ENCODE results near the gene PTPRR. TPM values are rescaled to one million over a fixed set of nuclear protein-coding genes. Genes with fewer than 3 reads are reported as not detected.

Gene PTPRR
- total and polyA plus RNA-seq, 2 donors (not counting 3 experiments of a cell fraction or from before 2014, with no cell fraction given) = 0.46 to 1.1 TPM

DNA sequence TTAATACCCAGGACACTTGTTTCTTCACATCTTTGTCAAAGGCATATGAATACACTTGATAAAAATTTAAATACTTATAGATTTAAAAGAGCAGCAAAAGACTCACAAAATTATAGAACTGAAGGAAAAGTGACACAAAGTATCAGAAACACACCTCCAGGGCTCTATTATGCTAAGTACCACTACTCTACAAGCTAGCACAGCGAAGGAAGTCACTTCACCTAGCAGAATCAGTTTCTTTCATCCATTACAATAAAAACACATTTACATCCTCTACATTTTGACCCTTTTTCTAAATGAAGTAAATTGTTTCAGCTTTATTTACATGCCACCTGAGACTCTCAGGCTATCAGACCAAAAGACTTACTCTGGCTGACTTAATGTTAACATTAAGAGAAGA, 256.7 kb downstream of the PTPRR start:
- no peaks in the 10 kb centered on the region for H3K27me3 ChIP-seq (ENCODE audit: control insufficient read depth in 2 of 2, insufficient read depth in 2 of 2, low read length in 2 of 2)
- H3K4me2 ChIP-seq (ENCODE audit: insufficient read depth, low read length) = no peak overlapping the region
- DNase-seq (ENCODE audit: low read depth, low spot score) (no peak), FAIRE-seq (no peak)
- BruUV-seq (replicated peaks) = no TSS peak
- dilution Hi-C loops (cut with MboI; ENCODE audit: extremely low pct_ligation_motif_present, low sequenced_read_pairs) (no loop called here), intact Hi-C loops (cut with micrococcal nuclease) (no loop called here)
- no peak overlapping the region for H3K4me3 ChIP-seq (replicated peaks in 1 of 3; ENCODE audit: insufficient read depth in 1 of 3, low read depth in 1 of 3, low read length in 3 of 3)
- H3K9me3 ChIP-seq (replicated peaks; ENCODE audit: control insufficient read depth, insufficient read depth, low read length) = no peaks in the 10 kb centered on the region
- H3K79me2 ChIP-seq (ENCODE audit: control insufficient read depth, insufficient read depth, low read length) = no peaks in the 10 kb centered on the region
- POLR2A ChIA-PET = no interaction called here
- H3K27ac ChIP-seq (ENCODE audit: insufficient read depth, low read depth, low read length) = no peak overlapping the region
- no peak overlapping the region for H2AFZ ChIP-seq (ENCODE audit: low read depth, low read length)
- H4K20me1 ChIP-seq (replicated peaks; ENCODE audit: control insufficient read depth, extremely low read depth, insufficient read depth, low read length) = no peaks in the 10 kb centered on the region
- no peaks in the 10 kb centered on the region for H3K36me3 ChIP-seq (ENCODE audit: control insufficient read depth in 2 of 2, extremely low read depth in 1 of 2, insufficient read depth in 2 of 2, low read length in 2 of 2)
- peaks cover 40% of the 10 kb centered on the region for H3K4me1 ChIP-seq (ENCODE audit: control insufficient read depth, extremely low read depth, insufficient read depth, low read length)
- H3K9me1 ChIP-seq (replicated peaks; ENCODE audit: control insufficient read depth, extremely low read depth, insufficient read depth, low read length) = no peaks in the 10 kb centered on the region
- no peak overlapping the region for H3K9ac ChIP-seq (replicated peaks; ENCODE audit: extremely low read depth, insufficient read depth, low read length)
- CTCF ChIA-PET = interaction anchor here (0.9 to 1.3 kb wide), 4 partner anchors 12 to 56 kb away, joined by 3 to 6 read pairs (median 4); partner anchors contain the start of gene PTPRB
- TF ChIP-seq POLR2AphosphoS5 (IDR thresholded peaks at IDR 0.05; ENCODE audit: insufficient read depth, low read depth, low read length) (no peak), EZH2 (IDR thresholded peaks at IDR 0.05; ENCODE audit: borderline replicate concordance, low read depth, low read length, severe bottlenecking) (no peak)

DNA sequence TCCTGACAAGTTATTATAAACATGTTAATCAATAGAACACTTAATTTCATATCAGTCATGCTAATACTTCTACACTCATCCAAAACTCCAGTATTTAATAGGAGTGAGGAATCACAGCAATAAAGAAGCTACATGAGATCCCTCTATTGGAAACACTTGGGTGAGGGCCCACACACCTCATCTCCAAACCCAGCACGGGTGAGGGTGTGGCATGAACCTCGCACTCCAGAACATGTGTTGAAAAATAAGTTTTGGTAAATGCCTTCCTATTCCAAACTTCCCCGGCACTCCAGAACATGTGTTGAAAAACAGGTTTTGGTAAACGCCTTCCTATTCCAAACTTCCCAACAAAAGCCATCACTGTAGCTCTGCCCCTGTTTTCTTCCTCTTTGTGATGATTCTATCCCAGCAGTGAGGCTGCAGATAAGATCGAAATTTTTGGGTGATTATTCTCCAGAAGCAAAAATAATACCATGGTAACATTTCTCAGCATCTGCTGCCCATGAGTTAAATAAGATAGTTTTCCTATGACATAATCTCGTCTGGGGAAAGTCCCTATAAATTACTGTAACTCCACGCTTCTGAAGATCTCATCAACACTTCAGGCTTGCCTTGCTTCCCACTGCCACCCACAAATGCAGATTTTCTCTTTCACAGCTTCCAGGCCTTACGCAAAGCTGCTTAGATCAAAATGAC, 258.9 kb downstream of the PTPRR start:
- dilution Hi-C loops (cut with MboI; ENCODE audit: extremely low pct_ligation_motif_present, low sequenced_read_pairs) (no loop called here), intact Hi-C loops (cut with micrococcal nuclease) (loop anchor here (1.0 kb wide), 4 partner anchors 10 to 30 kb away; partner anchors contain the start of gene PTPRB)
- no peaks in the 10 kb centered on the region for H3K79me2 ChIP-seq (ENCODE audit: control insufficient read depth, insufficient read depth, low read length)
- H3K4me3 ChIP-seq (replicated peaks in 1 of 3; ENCODE audit: insufficient read depth in 1 of 3, low read depth in 1 of 3, low read length in 3 of 3) = no peak overlapping the region
- BruUV-seq (replicated peaks) = TSS peak; percentile 68
- no peaks in the 10 kb centered on the region for H3K9me3 ChIP-seq (replicated peaks; ENCODE audit: control insufficient read depth, insufficient read depth, low read length)
- no peaks in the 10 kb centered on the region for H4K20me1 ChIP-seq (replicated peaks; ENCODE audit: control insufficient read depth, extremely low read depth, insufficient read depth, low read length)
- POLR2A ChIA-PET = interaction anchor here (0.7 kb wide), 1 partner anchor 30 kb away, joined by 3 read pairs; no protein-coding TSS in a partner anchor
- peak overlapping the region; percentile 78 for H3K9ac ChIP-seq (replicated peaks; ENCODE audit: extremely low read depth, insufficient read depth, low read length)
- FAIRE-seq (peak; percentile 61), DNase-seq (ENCODE audit: low read depth, low spot score) (peak; percentile 86)
- H3K27me3 ChIP-seq (ENCODE audit: control insufficient read depth in 2 of 2, insufficient read depth in 2 of 2, low read length in 2 of 2) = no peaks in the 10 kb centered on the region
- H3K27ac ChIP-seq (ENCODE audit: insufficient read depth, low read depth, low read length) = peak overlapping the region; percentile 97
- no peaks in the 10 kb centered on the region for H3K9me1 ChIP-seq (replicated peaks; ENCODE audit: control insufficient read depth, extremely low read depth, insufficient read depth, low read length)
- peak overlapping the region; percentile 81 for H3K4me2 ChIP-seq (ENCODE audit: insufficient read depth, low read length)
- H2AFZ ChIP-seq (ENCODE audit: low read depth, low read length) = peak overlapping the region; percentile 76
- TF ChIP-seq FOS (IDR thresholded peaks at IDR 0.05; ENCODE audit: borderline replicate concordance, insufficient read depth, low read length) = no peak
- TF ChIP-seq CTCF (IDR thresholded peaks at IDR 0.05; ENCODE audit: extremely low read depth in 1 of 2, insufficient read depth in 1 of 2, low read depth in 1 of 2, low read length in 2 of 2) = no peak
- TF ChIP-seq EZH2 (IDR thresholded peaks at IDR 0.05; ENCODE audit: borderline replicate concordance, low read depth, low read length, severe bottlenecking) = no peak
- TF ChIP-seq JUN (IDR thresholded peaks at IDR 0.05; ENCODE audit: borderline replicate concordance, insufficient read depth, insufficient read length, low read depth) = peak; percentile 87
- peak; percentile 82 for TF ChIP-seq GATA2 (IDR thresholded peaks at IDR 0.05; ENCODE audit: insufficient read depth, insufficient read length, low read depth, low read length)
- peaks cover 40% of the 10 kb centered on the region for H3K4me1 ChIP-seq (ENCODE audit: control insufficient read depth, extremely low read depth, insufficient read depth, low read length)
- CTCF ChIA-PET = interaction anchor here (0.9 to 1.7 kb wide), 7 partner anchors 9 to 71 kb away, joined by 3 to 5 read pairs (median 3); no protein-coding TSS in a partner anchor
- H3K36me3 ChIP-seq (ENCODE audit: control insufficient read depth in 2 of 2, extremely low read depth in 1 of 2, insufficient read depth in 2 of 2, low read length in 2 of 2) = no peaks in the 10 kb centered on the region
